Renal cortex interstitium (tissue), 15 donors: Measurements from ENCODE around the gene SPDYE2. TPM values are rescaled to one million over a fixed set of nuclear protein-coding genes. Genes with fewer than 3 reads are reported as not detected.
A peak's percentile ranks its signal among the peaks of the same experiment; 100 is the strongest.
"Not testable (repeated sequence)": the region's sequence is repeated elsewhere in the genome, so short reads cannot be mapped to it uniquely, and the experiment has no call there.

Experiments
- DNase-seq, 11 donors: peaks; one replicate each; pipeline ENCODE4 v3.0.0-alpha.2; 2013; ENCODE audit warnings: low read depth in 9 of 11, low spot score in 4 of 11; ENCODE audit errors: extremely low read depth in 1 of 11
- long read RNA-seq, 16 experiments: transcript quantifications; one replicate each; lab custom pipeline, GENCODE V29; 2026
- polyA plus RNA-seq, 3 donors: library from polyadenylated mRNA; unstranded; fragments of 120-200 nt; gene quantifications; one replicate each; pipeline ENCODE4 v1.2.1, GENCODE V29; 2013; ENCODE audit not compliant: insufficient read length in 3 of 3

Gene SPDYE2
- polyA plus RNA-seq, result 1 to 10 TPM; 3.2 to 5.6 (median 4.5) TPM
- long read RNA-seq, donor 1, result 0 reads
- long read RNA-seq, donor 2, result 0 reads
- long read RNA-seq, donor 3, partial matches to known transcripts, result 14 of 14 reads
- long read RNA-seq, donor 3, other reads (novel, unspliced or antisense), result 0 of 14 reads
- long read RNA-seq, donor 4, result 0 reads
- long read RNA-seq, donor 5, result 0 reads
- long read RNA-seq, donor 6, result 0 reads
- long read RNA-seq, donor 7, partial matches to known transcripts, result 42 of 59 reads
- long read RNA-seq, donor 7, other reads (novel, unspliced or antisense), result 17 of 59 reads
- long read RNA-seq, donor 8, result 0 reads
- long read RNA-seq, donor 9, result 0 reads
- long read RNA-seq, donor 10, partial matches to known transcripts, result 20 of 20 reads
- long read RNA-seq, donor 10, other reads (novel, unspliced or antisense), result 0 of 20 reads
- long read RNA-seq, donor 11, partial matches to known transcripts, result 11 of 11 reads
- long read RNA-seq, donor 11, other reads (novel, unspliced or antisense), result 0 of 11 reads
- long read RNA-seq, donor 12, partial matches to known transcripts, result 23 of 23 reads
- long read RNA-seq, donor 12, other reads (novel, unspliced or antisense), result 0 of 23 reads
- long read RNA-seq, donor 13, result 0 reads
- long read RNA-seq, donor 14, result 0 reads
- long read RNA-seq, donor 15, result 0 reads
- long read RNA-seq, donor 16, partial matches to known transcripts, result 12 of 12 reads
- long read RNA-seq, donor 16, other reads (novel, unspliced or antisense), result 0 of 12 reads

- not testable (repeated sequence) for DNase-seq
Measured at GRCh38 chr7:102550808-102551422, at the start of gene SPDYE2. Gene SPDYE2 (plus strand): TSS chr7:102551226. CDS start chr7:102553256, 2,030 bp downstream.

GRCh38 chr7:102503141-102503540 lies 47.9 kb upstream of the SPDYE2 start:
- DNase-seq, result not testable (repeated sequence)

GRCh38 chr7:102505298-102506185 lies 45.5 kb upstream of the SPDYE2 start:
- DNase-seq, result not testable (repeated sequence)

GRCh38 chr7:102507410-102508088 lies 43.5 kb upstream of the SPDYE2 start:
- not testable (repeated sequence) for DNase-seq

- DNase-seq, result not testable (repeated sequence)
Measured at GRCh38 chr7:102510575-102510974, 40.5 kb upstream of the SPDYE2 start.

- DNase-seq, result not testable (repeated sequence)
Measured at GRCh38 chr7:102511860-102512522, 39.0 kb upstream of the SPDYE2 start.

GRCh38 chr7:102512642-102513221 lies 38.3 kb upstream of the SPDYE2 start:
- DNase-seq, result peak in 10 of 11 donors; percentile 68 to 93 (median 80)

GRCh38 chr7:102514881-102515721 lies 35.9 kb upstream of the SPDYE2 start:
- DNase-seq, result not testable (repeated sequence)

GRCh38 chr7:102515889-102516288 lies 35.1 kb upstream of the SPDYE2 start:
- not testable (repeated sequence) for DNase-seq

- not testable (repeated sequence) for DNase-seq
Measured at GRCh38 chr7:102516951-102517350, 34.1 kb upstream of the SPDYE2 start.

- peak in 1 of 11 donors; percentile 2 for DNase-seq
Measured at GRCh38 chr7:102517550-102518147, 33.4 kb upstream of the SPDYE2 start, which contains the start of gene RASA4B. Gene RASA4B (minus strand): TSS chr7:102517777. CDS start chr7:102517710, 67 bp downstream.

GRCh38 chr7:102520797-102521196 lies 30.2 kb upstream of the SPDYE2 start:
- not testable (repeated sequence) for DNase-seq

GRCh38 chr7:102524803-102525202 lies 26.2 kb upstream of the SPDYE2 start:
- not testable (repeated sequence) for DNase-seq

GRCh38 chr7:102527182-102527581 lies 23.8 kb upstream of the SPDYE2 start:
- DNase-seq, result not testable (repeated sequence)

GRCh38 chr7:102527822-102528793 lies 22.9 kb upstream of the SPDYE2 start:
- not testable (repeated sequence) for DNase-seq
